Nephron (organoid): ENCODE results near the gene ZNRF1.
"Not testable (repeated sequence)": the region's sequence is repeated elsewhere in the genome, so short reads cannot be mapped to it uniquely, and the experiment has no call there.

Source experiments
- H3K27ac Mint-ChIP-seq, 3 experiments: 2 replicates each; pipeline ENCODE4 v1.8.0; 2020; ENCODE audit warnings: mixed read lengths in 3 of 3, mild to moderate bottlenecking in 2 of 3, moderate library complexity in 1 of 3
- H3K27me3 Mint-ChIP-seq: 2 replicates; pipeline ENCODE4 v1.8.0; 2021; ENCODE audit warnings: low read depth, mild to moderate bottlenecking, moderate library complexity, mixed read lengths
- H3K36me3 Mint-ChIP-seq: 2 replicates; pipeline ENCODE4 v1.8.0; 2020; ENCODE audit warnings: low read depth, mixed read lengths
- H3K4me1 Mint-ChIP-seq: 2 replicates; pipeline ENCODE4 v1.8.0; 2020; ENCODE audit warnings: mixed read lengths
- H3K4me3 Mint-ChIP-seq, 3 experiments: 2 replicates each; pipeline ENCODE4 v1.8.0; 2020; ENCODE audit warnings: mild to moderate bottlenecking in 3 of 3, mixed read lengths in 3 of 3, moderate library complexity in 2 of 3
- H3K9me3 Mint-ChIP-seq: 2 replicates; pipeline ENCODE4 v1.8.0; 2020; ENCODE audit warnings: mixed read lengths
- CTCF ChIP-seq, 3 experiments: fragments of 200-600 bp; sonication (generic); IDR thresholded peaks; one replicate each; pipeline ENCODE4 v1.5.0; 2021; ENCODE audit warnings: antibody characterized with exemption in 3 of 3; ENCODE audit not compliant: unreplicated experiment in 3 of 3

Gene ZNRF1

GRCh38 chr16:75012380-75013081 lies 13.7 kb downstream of the ZNRF1 start:
- Mint-ChIP-seq H3K9me3 (no peaks in the 10 kb centered on the region), H3K36me3 (peaks cover 16% of the 10 kb centered on the region), H3K27me3 (no peaks in the 10 kb centered on the region), H3K4me3 (no peak overlapping the region), H3K4me1 (peaks cover 28% of the 10 kb centered on the region), H3K27ac (peak overlapping the region; percentile 35 to 52 (median 44))
- TF ChIP-seq CTCF (IDR thresholded peaks at IDR 0.05; ENCODE audit: unreplicated experiment in 3 of 3) = no peak

GRCh38 chr16:75013123-75013522 lies 14.3 kb downstream of the ZNRF1 start:
- H3K27me3 Mint-ChIP-seq, H3K9me3 Mint-ChIP-seq, H3K4me3 Mint-ChIP-seq: not testable (repeated sequence)
- Mint-ChIP-seq H3K4me1 (peaks cover 31% of the 10 kb centered on the region), H3K27ac (peak overlapping the region in 1 of 3 experiments; percentile 44), H3K36me3 (peaks cover 15% of the 10 kb centered on the region)

DNA sequence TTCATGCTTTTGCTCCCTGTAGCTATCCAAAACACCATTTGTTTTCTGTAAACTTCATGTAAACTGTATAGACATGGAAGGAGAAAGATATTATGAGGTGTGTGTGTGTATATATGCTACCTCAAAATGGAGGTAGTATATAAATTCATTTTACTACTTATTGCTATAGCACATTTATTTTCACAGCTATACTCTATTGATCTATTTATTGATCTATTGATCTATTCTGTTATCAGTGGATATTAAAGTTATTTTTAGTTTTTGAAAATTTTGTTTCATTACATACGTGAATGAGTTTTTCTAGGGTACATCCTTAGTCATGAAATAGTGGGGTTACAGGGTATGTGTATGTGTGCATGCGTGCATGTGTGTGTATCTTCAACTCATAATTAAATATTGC lies 15.5 kb downstream of the ZNRF1 start:
- H3K4me1 Mint-ChIP-seq = peaks cover 31% of the 10 kb centered on the region
- no peak for TF ChIP-seq CTCF (IDR thresholded peaks at IDR 0.05; ENCODE audit: unreplicated experiment in 3 of 3)
- H3K9me3 Mint-ChIP-seq = no peaks in the 10 kb centered on the region
- H3K4me3 Mint-ChIP-seq = no peak overlapping the region
- H3K27me3 Mint-ChIP-seq = no peaks in the 10 kb centered on the region
- peaks cover 5% of the 10 kb centered on the region for H3K36me3 Mint-ChIP-seq
- H3K27ac Mint-ChIP-seq = no peak overlapping the region

GRCh38 chr16:75016451-75017081 lies 17.7 kb downstream of the ZNRF1 start:
- peaks cover 11% of the 10 kb centered on the region for H3K9me3 Mint-ChIP-seq
- not testable (repeated sequence) for H3K27ac Mint-ChIP-seq, H3K27me3 Mint-ChIP-seq, H3K4me3 Mint-ChIP-seq
- peaks cover 24% of the 10 kb centered on the region for H3K36me3 Mint-ChIP-seq
- peaks cover 24% of the 10 kb centered on the region for H3K4me1 Mint-ChIP-seq

GRCh38 chr16:75017670-75018525 lies 19.1 kb downstream of the ZNRF1 start:
- no peak overlapping the region for H3K4me3 Mint-ChIP-seq
- no peak for TF ChIP-seq CTCF (IDR thresholded peaks at IDR 0.05; ENCODE audit: unreplicated experiment in 3 of 3)

DNA sequence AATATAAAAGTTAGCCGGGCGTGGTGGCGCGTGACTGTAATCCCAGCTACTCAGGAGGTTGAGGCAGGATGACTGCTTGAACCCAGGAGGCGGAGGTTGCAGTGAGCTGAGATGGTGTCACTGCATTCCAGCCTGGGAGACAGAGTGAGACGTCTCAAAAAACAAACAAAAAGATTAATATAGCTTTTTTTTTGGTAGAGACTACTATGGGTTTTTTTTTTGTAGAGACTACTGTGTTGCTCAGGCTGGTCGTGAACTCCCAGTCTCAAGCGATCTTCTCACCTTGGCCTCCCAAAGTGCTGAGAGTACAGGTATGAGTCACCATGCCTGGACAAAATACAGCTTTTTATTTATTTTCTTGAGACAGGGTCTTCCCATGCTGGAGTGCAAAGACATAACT lies 20.2 kb downstream of the ZNRF1 start:
- H3K4me1 Mint-ChIP-seq = peaks cover 16% of the 10 kb centered on the region
- no peak overlapping the region for H3K27ac Mint-ChIP-seq
- peaks cover 38% of the 10 kb centered on the region for H3K36me3 Mint-ChIP-seq
- no peak for TF ChIP-seq CTCF (IDR thresholded peaks at IDR 0.05; ENCODE audit: unreplicated experiment in 3 of 3)
- no peaks in the 10 kb centered on the region for H3K27me3 Mint-ChIP-seq
- H3K9me3 Mint-ChIP-seq = peaks cover 20% of the 10 kb centered on the region
- H3K4me3 Mint-ChIP-seq = no peak overlapping the region

More at GRCh38 chr16:75017670-75018525, 19.1 kb downstream of the ZNRF1 start:
- Mint-ChIP-seq H3K27ac (no peak overlapping the region), H3K36me3 (peaks cover 34% of the 10 kb centered on the region), H3K27me3 (no peaks in the 10 kb centered on the region), H3K4me1 (peaks cover 14% of the 10 kb centered on the region), H3K9me3 (peaks cover 19% of the 10 kb centered on the region)
